Breast epithelium (tissue), 4 donors: ENCODE results near the gene IP6K3. TPM values are rescaled to one million over a fixed set of nuclear protein-coding genes. Genes with fewer than 3 reads are reported as not detected.

Source experiments
- DNase-seq, 2 donors: peaks; one replicate each; pipeline ENCODE4 v3.0.0-alpha.2; 2019; ENCODE audit warnings: low spot score in 2 of 2
- H3K27ac ChIP-seq, 2 donors: fragments of 200-600 bp; sonication (generic) in 1 of 2; one replicate each; pipeline ENCODE4 v1.5.1; 2016 to 2019; ENCODE audit warnings: mild to moderate bottlenecking in 1 of 2
- H3K27me3 ChIP-seq, 2 donors: fragments of 200-600 bp; sonication (generic) in 1 of 2; one replicate each; pipeline versions ENCODE4 v1.5.1 to v1.6.0; 2017 to 2019; ENCODE audit warnings: control low read depth in 1 of 2, mild to moderate bottlenecking in 1 of 2
- H3K36me3 ChIP-seq: fragments of 200-600 bp; one replicate; pipeline ENCODE4 v1.5.1; 2019
- H3K4me1 ChIP-seq, 2 donors: fragments of 200-600 bp; sonication (generic); one replicate each; pipeline ENCODE4 v1.5.1; 2016 to 2019; ENCODE audit warnings: control low read depth in 1 of 2
- H3K4me3 ChIP-seq, 3 donors: fragments of 200-600 bp; sonication (generic); 1 replicate in 2 of 3; 2 replicates in 1 of 3; pipeline ENCODE4 v1.5.1; 2016 to 2019; ENCODE audit warnings: mild to moderate bottlenecking in 3 of 3, moderate library complexity in 2 of 3
- H3K9me3 ChIP-seq, 2 donors: fragments of 200-600 bp; sonication (generic) in 1 of 2; one replicate each; pipeline ENCODE4 v1.5.1; 2016 to 2019; ENCODE audit warnings: control low read depth in 1 of 2
- POLR2A ChIP-seq: fragments of 450-650 bp; IDR thresholded peaks from one replicate; pipeline ENCODE4 v1.6.1; 2016; ENCODE audit warnings: antibody characterized with exemption, mild to moderate bottlenecking, moderate library complexity
- POLR2AphosphoS5 ChIP-seq, 3 donors: sonication (generic); formaldehyde crosslinking; IDR thresholded peaks; one replicate each; pipeline ENCODE4 v1.6.1; 2017; ENCODE audit warnings: antibody characterized with exemption in 3 of 3
- intact Hi-C: fragments of 100-400 bp; cut with DNase I; formaldehyde crosslinking; loops from one replicate; pipeline ENCODE4 v1.15.1; 2023; ENCODE audit warnings: low total_unique reads
- total RNA-seq, 3 donors: library from RNA; depleted of rRNA; stranded (reverse); fragments of >200 nt; gene quantifications; one replicate each; pipeline ENCODE4 v1.1.0, GENCODE V29; 2016
- TF ChIP-seq, protein P1 (sequence below), 3 donors: fragments of 450-650 bp; IDR thresholded peaks; one replicate each; pipeline ENCODE4 v1.5.1; 2016 to 2017; ENCODE audit warnings: antibody characterized with exemption in 3 of 3, mild to moderate bottlenecking in 3 of 3, moderate library complexity in 3 of 3

Gene IP6K3
- total RNA-seq, 3 donors from 2014 or later: 0.15 to 4.2 (median 0.66) TPM

DNA sequence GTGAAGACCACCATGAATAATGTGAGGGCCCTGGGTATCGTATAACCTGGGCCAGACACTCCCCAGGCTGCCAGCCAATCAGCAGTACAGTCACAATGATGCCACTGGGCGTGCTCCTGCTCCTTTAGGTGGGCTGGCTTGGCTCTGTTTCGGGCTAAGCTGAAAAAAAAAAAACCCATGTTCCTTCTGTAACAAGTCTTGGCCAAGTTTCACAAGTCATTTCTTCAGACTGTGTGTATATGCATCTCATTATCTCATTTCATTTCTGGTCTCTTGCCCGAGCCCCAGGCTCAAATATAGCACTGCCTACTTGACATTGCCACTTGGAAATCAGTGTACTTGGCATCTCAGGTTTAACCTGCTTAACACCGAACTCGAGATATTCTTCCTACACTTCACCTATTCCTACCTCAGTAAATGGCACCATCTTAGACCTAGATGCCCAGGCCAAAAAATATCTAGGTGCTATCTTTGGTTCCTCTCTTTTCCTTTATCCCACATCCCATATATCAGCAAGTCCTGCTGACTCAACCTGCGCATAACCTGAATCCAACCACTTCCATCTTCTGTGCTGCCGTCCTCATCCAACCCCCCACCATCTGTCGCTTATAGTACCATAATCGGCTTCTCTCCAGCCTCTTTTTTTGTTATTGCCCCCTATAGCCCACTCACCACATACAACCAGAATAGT, 37.0 kb downstream of the IP6K3 start:
- Histone ChIP-seq H3K27ac (no peak overlapping the region), H3K9me3 (no peaks in the 10 kb centered on the region), H3K4me3 (no peak overlapping the region), H3K27me3 (no peaks in the 10 kb centered on the region), H3K4me1 (peaks cover 0 to 7% of the 10 kb centered on the region in 2 donors), H3K36me3 (no peaks in the 10 kb centered on the region)
- TF ChIP-seq POLR2AphosphoS5 (IDR thresholded peaks at IDR 0.05) (no peak), POLR2A (no peak)
- TF ChIP-seq, protein P1, sequence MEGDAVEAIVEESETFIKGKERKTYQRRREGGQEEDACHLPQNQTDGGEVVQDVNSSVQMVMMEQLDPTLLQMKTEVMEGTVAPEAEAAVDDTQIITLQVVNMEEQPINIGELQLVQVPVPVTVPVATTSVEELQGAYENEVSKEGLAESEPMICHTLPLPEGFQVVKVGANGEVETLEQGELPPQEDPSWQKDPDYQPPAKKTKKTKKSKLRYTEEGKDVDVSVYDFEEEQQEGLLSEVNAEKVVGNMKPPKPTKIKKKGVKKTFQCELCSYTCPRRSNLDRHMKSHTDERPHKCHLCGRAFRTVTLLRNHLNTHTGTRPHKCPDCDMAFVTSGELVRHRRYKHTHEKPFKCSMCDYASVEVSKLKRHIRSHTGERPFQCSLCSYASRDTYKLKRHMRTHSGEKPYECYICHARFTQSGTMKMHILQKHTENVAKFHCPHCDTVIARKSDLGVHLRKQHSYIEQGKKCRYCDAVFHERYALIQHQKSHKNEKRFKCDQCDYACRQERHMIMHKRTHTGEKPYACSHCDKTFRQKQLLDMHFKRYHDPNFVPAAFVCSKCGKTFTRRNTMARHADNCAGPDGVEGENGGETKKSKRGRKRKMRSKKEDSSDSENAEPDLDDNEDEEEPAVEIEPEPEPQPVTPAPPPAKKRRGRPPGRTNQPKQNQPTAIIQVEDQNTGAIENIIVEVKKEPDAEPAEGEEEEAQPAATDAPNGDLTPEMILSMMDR (IDR thresholded peaks at IDR 0.05): no peak
- no peak for DNase-seq
- intact Hi-C loops: no loop called here

- no peaks in the 10 kb centered on the region for H3K36me3 ChIP-seq
- H3K9me3 ChIP-seq: no peaks in the 10 kb centered on the region
- no peaks in the 10 kb centered on the region for H3K27me3 ChIP-seq
- intact Hi-C loops: no loop called here
- DNase-seq: no peak
- peaks cover 0 to 7% of the 10 kb centered on the region in 2 donors for H3K4me1 ChIP-seq
- TF ChIP-seq POLR2A: no peak
- TF ChIP-seq, protein P1 (IDR thresholded peaks at IDR 0.05): no peak
- no peak overlapping the region for H3K27ac ChIP-seq
- H3K4me3 ChIP-seq: no peak overlapping the region
Observed at GRCh38 chr6:33708516-33709204, 38.0 kb downstream of the IP6K3 start.

DNA sequence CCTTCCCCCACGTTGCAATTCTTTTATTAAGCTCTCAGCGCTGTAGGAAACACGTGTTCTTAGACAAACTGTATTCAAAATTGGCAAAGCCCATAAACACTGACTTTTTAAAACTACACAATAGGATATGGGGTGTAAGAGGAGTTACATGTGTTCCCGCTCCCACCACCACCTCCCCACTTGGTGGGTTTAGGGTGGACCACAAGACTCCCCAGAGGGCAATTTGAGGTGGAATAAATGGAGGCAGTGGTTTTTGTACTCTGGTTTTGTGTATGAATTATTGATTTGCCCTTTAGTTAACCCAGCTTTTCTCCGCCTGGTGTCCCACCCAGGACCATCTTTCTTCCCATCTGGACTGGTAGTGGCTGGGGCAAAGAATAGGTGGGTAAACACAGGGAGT, 38.9 kb downstream of the IP6K3 start:
- Histone ChIP-seq H3K4me3 (no peak overlapping the region), H3K9me3 (no peaks in the 10 kb centered on the region), H3K36me3 (no peaks in the 10 kb centered on the region), H3K4me1 (peaks cover 0 to 7% of the 10 kb centered on the region in 2 donors), H3K27ac (no peak overlapping the region), H3K27me3 (no peaks in the 10 kb centered on the region)
- TF ChIP-seq POLR2A (no peak), POLR2AphosphoS5 (IDR thresholded peaks at IDR 0.05) (no peak)
- TF ChIP-seq, protein P1 (IDR thresholded peaks at IDR 0.05): no peak
- intact Hi-C loops: no loop called here
- no peak for DNase-seq

DNA sequence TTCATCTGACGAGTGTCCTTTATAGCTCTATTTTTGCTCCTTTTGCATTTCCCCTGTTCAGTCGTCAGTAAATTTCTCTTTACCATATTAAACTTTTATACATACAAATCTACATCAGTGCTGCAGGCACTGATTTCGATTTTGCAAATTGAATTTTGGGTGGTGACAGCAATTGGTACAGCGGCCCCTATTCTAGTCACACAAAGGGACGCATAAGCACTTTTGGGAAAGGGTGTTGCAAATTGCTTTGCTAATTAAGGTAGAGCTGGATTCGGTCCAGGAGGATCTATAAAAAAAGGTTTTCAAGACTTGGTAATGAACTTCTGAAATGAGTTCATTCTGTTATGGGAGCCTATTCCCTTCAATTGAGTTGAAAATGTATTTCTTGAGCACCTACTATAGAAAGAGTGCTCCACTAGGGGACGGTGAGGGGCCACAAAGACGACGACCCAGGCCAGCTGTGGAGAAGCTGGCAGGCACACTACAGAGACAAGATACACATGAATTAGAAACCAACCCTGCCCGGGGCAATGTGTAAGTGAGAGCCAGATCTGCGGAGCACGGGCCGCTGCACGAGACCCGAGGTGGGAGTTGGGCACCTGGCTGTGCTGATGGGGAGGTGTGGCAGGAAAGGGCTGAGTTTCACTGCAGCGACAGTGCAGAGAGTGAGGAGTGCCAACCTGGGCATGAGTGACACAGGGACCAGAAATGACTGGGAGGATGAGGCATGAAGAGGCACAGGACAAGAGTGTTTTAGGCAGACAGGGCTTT, 40.6 kb downstream of the IP6K3 start:
- H3K9me3 ChIP-seq: no peaks in the 10 kb centered on the region
- H3K27ac ChIP-seq: no peak overlapping the region
- H3K4me1 ChIP-seq: peaks cover 0 to 7% of the 10 kb centered on the region in 2 donors
- DNase-seq: no peak
- no peaks in the 10 kb centered on the region for H3K27me3 ChIP-seq
- intact Hi-C loops: no loop called here
- H3K4me3 ChIP-seq: no peak overlapping the region
- H3K36me3 ChIP-seq: no peaks in the 10 kb centered on the region
- no peak for TF ChIP-seq POLR2A
- no peak for TF ChIP-seq POLR2AphosphoS5 (IDR thresholded peaks at IDR 0.05)

GRCh38 chr6:33705268-33705885, 41.3 kb downstream of the IP6K3 start:
- intact Hi-C loops: no loop called here
- Histone ChIP-seq H3K4me3 (no peak overlapping the region), H3K27ac (no peak overlapping the region), H3K27me3 (no peaks in the 10 kb centered on the region), H3K9me3 (no peaks in the 10 kb centered on the region), H3K36me3 (no peaks in the 10 kb centered on the region), H3K4me1 (peaks cover 0 to 10% of the 10 kb centered on the region in 2 donors)
- TF ChIP-seq, protein P1 (IDR thresholded peaks at IDR 0.05): no peak
- no peak for TF ChIP-seq POLR2AphosphoS5 (IDR thresholded peaks at IDR 0.05)
- no peak for TF ChIP-seq POLR2A
- no peak for DNase-seq
